Measurements from ENCODE around the gene SUCLA2.

DNA sequence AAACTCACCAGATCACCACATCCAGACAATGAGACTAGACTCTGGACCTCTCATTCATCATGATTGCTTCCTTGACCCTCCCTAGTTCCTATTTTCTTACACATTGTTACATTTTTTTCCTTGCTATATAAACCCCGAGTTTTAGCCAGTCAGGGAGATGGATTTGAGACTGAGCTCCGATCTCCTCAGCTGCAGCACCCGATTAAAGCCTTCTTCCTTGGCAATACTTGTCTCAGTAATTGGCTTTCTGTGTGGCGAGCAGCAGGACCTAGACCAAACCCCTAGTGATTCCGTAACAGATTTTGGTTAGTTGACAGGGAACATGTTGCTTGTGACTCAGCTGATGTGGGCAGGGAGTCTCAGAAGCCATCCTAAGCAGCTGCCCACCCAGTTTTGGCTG is 44.0 kb downstream of the SUCLA2 start:
- TF ChIP-seq, protein P1, sequence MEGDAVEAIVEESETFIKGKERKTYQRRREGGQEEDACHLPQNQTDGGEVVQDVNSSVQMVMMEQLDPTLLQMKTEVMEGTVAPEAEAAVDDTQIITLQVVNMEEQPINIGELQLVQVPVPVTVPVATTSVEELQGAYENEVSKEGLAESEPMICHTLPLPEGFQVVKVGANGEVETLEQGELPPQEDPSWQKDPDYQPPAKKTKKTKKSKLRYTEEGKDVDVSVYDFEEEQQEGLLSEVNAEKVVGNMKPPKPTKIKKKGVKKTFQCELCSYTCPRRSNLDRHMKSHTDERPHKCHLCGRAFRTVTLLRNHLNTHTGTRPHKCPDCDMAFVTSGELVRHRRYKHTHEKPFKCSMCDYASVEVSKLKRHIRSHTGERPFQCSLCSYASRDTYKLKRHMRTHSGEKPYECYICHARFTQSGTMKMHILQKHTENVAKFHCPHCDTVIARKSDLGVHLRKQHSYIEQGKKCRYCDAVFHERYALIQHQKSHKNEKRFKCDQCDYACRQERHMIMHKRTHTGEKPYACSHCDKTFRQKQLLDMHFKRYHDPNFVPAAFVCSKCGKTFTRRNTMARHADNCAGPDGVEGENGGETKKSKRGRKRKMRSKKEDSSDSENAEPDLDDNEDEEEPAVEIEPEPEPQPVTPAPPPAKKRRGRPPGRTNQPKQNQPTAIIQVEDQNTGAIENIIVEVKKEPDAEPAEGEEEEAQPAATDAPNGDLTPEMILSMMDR (IDR thresholded peaks at IDR 0.05) = no peak
- TF ChIP-seq POLR2A (IDR thresholded peaks at IDR 0.05) = no peak

Data from adrenal gland (tissue), 5 donors.